HEK293T (cell line): ENCODE measurements around the gene TTC7B.

Source experiments
- CTCF ChIA-PET: fragments of 350-600 bp; formaldehyde crosslinking; extraction: SDS; loops from one replicate; lab custom pipeline; 2021; ENCODE audit warnings: antibody characterized with exemption, inconsistent platforms; lab: Yijun Ruan, JAX
- POLR2A ChIA-PET: fragments of 350-600 bp; formaldehyde crosslinking; extraction: SDS; loops from one replicate; lab custom pipeline; 2020; ENCODE audit warnings: antibody characterized with exemption, inconsistent platforms; lab: Yijun Ruan, JAX
- DNase-seq: peaks from one replicate; pipeline ENCODE4 v3.0.0; 2012; ENCODE audit warnings: mixed read lengths; ENCODE audit errors: extremely low spot score
- ARNT ChIP-seq: fragments of 450-650 bp; IDR thresholded peaks from 2 replicates; pipeline ENCODE4 v1.6.1; 2017; ENCODE audit warnings: mild to moderate bottlenecking
- BHLHE40 ChIP-seq: fragments of 450-650 bp; IDR thresholded peaks from 2 replicates; pipeline ENCODE4 v1.6.1; 2016; ENCODE audit warnings: mild to moderate bottlenecking, moderate library complexity, borderline replicate concordance
- CTBP1 ChIP-seq: fragments of 450-650 bp; IDR thresholded peaks from 2 replicates; pipeline ENCODE4 v1.6.1; 2016; ENCODE audit warnings: borderline replicate concordance
- ELF4 ChIP-seq: fragments of 450-650 bp; IDR thresholded peaks from 2 replicates; pipeline ENCODE4 v1.6.1; 2017; ENCODE audit warnings: antibody characterized with exemption
- FOXA1 ChIP-seq: fragments of 450-650 bp; IDR thresholded peaks from 2 replicates; pipeline ENCODE4 v1.6.1; 2016; ENCODE audit warnings: mild to moderate bottlenecking
- FOXK2 ChIP-seq: fragments of 450-650 bp; IDR thresholded peaks from 2 replicates; pipeline ENCODE4 v1.6.1; 2016; ENCODE audit warnings: mild to moderate bottlenecking
- FOXM1 ChIP-seq: fragments of 450-650 bp; IDR thresholded peaks from 2 replicates; pipeline ENCODE4 v1.6.1; 2017; ENCODE audit warnings: mild to moderate bottlenecking, borderline replicate concordance
- HDGF ChIP-seq: fragments of 450-650 bp; IDR thresholded peaks from 2 replicates; pipeline ENCODE4 v1.6.1; 2017; ENCODE audit warnings: antibody characterized with exemption, borderline replicate concordance
- L3MBTL2 ChIP-seq: fragments of 450-650 bp; conservative IDR thresholded peaks from 2 replicates; pipeline ENCODE4 v1.6.1; 2016; ENCODE audit warnings: mild to moderate bottlenecking
- LEF1 ChIP-seq: fragments of 450-650 bp; IDR thresholded peaks from 2 replicates; pipeline ENCODE4 v1.6.1; 2017; ENCODE audit warnings: mild to moderate bottlenecking, borderline replicate concordance
- NFRKB ChIP-seq: fragments of 450-650 bp; IDR thresholded peaks from 2 replicates; pipeline ENCODE4 v1.6.1; 2016; ENCODE audit warnings: mild to moderate bottlenecking, moderate library complexity
- PKNOX1 ChIP-seq: fragments of 450-650 bp; IDR thresholded peaks from 2 replicates; pipeline ENCODE4 v1.6.1; 2016
- SP1 ChIP-seq: fragments of 450-650 bp; IDR thresholded peaks from 2 replicates; pipeline ENCODE4 v1.6.1; 2017
- SUZ12 ChIP-seq: fragments of 450-650 bp; IDR thresholded peaks from 2 replicates; pipeline ENCODE4 v1.6.1; 2016; ENCODE audit warnings: mild to moderate bottlenecking
- TARDBP ChIP-seq: fragments of 450-650 bp; IDR thresholded peaks from 2 replicates; pipeline ENCODE4 v1.6.1; 2016
- ZNF384 ChIP-seq: fragments of 450-650 bp; IDR thresholded peaks from 2 replicates; pipeline ENCODE4 v1.6.1; 2016

The TTC7B gene

GRCh38 chr14:90551733-90552464 lies 264.3 kb downstream of the TTC7B start:
- ChIA-PET CTCF (no interaction called here), POLR2A (no interaction called here)
- DNase-seq: no peak
- no peak for TF ChIP-seq ARNT
- no peak for TF ChIP-seq TARDBP
- TF ChIP-seq SUZ12: no peak
- no peak for TF ChIP-seq FOXA1
- TF ChIP-seq NFRKB: no peak
- TF ChIP-seq L3MBTL2: no peak
- no peak for TF ChIP-seq SP1
- no peak for TF ChIP-seq FOXK2
- TF ChIP-seq LEF1: no peak
- TF ChIP-seq BHLHE40: no peak
- TF ChIP-seq FOXM1: no peak
- TF ChIP-seq ELF4: no peak
- TF ChIP-seq PKNOX1: no peak
- no peak for TF ChIP-seq CTBP1
- no peak for TF ChIP-seq ZNF384

GRCh38 chr14:90551070-90551704 lies 265.0 kb downstream of the TTC7B start:
- no peak for DNase-seq
- ChIA-PET CTCF (no interaction called here), POLR2A (no interaction called here)
- no peak for TF ChIP-seq CTBP1
- no peak for TF ChIP-seq FOXA1
- no peak for TF ChIP-seq ELF4
- no peak for TF ChIP-seq PKNOX1
- TF ChIP-seq TARDBP: no peak
- no peak for TF ChIP-seq ZNF384
- TF ChIP-seq SP1: no peak
- no peak for TF ChIP-seq FOXK2
- no peak for TF ChIP-seq FOXM1

GRCh38 chr14:90549794-90550641 lies 266.2 kb downstream of the TTC7B start:
- CTCF ChIA-PET: no interaction called here
- no peak for DNase-seq
- POLR2A ChIA-PET: no interaction called here
- TF ChIP-seq LEF1: no peak
- TF ChIP-seq BHLHE40: no peak
- TF ChIP-seq FOXM1: no peak
- TF ChIP-seq SUZ12: no peak
- no peak for TF ChIP-seq CTBP1
- no peak for TF ChIP-seq PKNOX1
- TF ChIP-seq ZNF384: no peak
- TF ChIP-seq ARNT: no peak
- no peak for TF ChIP-seq FOXA1
- TF ChIP-seq TARDBP: no peak
- TF ChIP-seq ELF4: no peak
- TF ChIP-seq HDGF: no peak
- no peak for TF ChIP-seq NFRKB
- no peak for TF ChIP-seq FOXK2
- TF ChIP-seq SP1: no peak
- TF ChIP-seq L3MBTL2: no peak

- POLR2A ChIA-PET: no interaction called here
- no peak for DNase-seq
- no peak for TF ChIP-seq SUZ12
- TF ChIP-seq CTBP1: no peak
- TF ChIP-seq FOXM1: no peak
- CTCF ChIA-PET: interaction anchor here (0.6 kb wide), 1 partner anchor 444 kb away, joined by 4 read pairs; no protein-coding TSS in a partner anchor
Measured at GRCh38 chr14:90548455-90548854, 267.8 kb downstream of the TTC7B start.

GRCh38 chr14:90547968-90548367 lies 268.3 kb downstream of the TTC7B start:
- ChIA-PET POLR2A (no interaction called here), CTCF (interaction anchor here (0.6 kb wide), 1 partner anchor 10 kb away, joined by 3 read pairs; no protein-coding TSS in a partner anchor)
- TF ChIP-seq ELF4 (no peak), SUZ12 (no peak), SP1 (no peak), LEF1 (no peak), ARNT (no peak), TARDBP (no peak), BHLHE40 (no peak), ZNF384 (no peak)
- no peak for DNase-seq

GRCh38 chr14:90547250-90547649 lies 269.0 kb downstream of the TTC7B start:
- ChIA-PET POLR2A (no interaction called here), CTCF (no interaction called here)
- no peak for DNase-seq
- no peak for TF ChIP-seq LEF1
- TF ChIP-seq PKNOX1: no peak
- no peak for TF ChIP-seq ARNT
- TF ChIP-seq NFRKB: no peak
- TF ChIP-seq CTBP1: no peak
- no peak for TF ChIP-seq L3MBTL2
- no peak for TF ChIP-seq FOXM1
- TF ChIP-seq FOXA1: no peak
- TF ChIP-seq SUZ12: no peak
